Neural progenitor cell (in vitro differentiated cells): Measurements from ENCODE around the gene WDR41.

Experiments used
- CTCF ChIP-seq: fragments of 200-600 bp; sonication (generic); IDR thresholded peaks from 2 replicates; pipeline ENCODE4 v1.5.1; 2017; ENCODE audit warnings: antibody characterized with exemption, mild to moderate bottlenecking
- EZH2 ChIP-seq: fragments of 200-600 bp; sonication (generic); IDR thresholded peaks from 2 replicates; pipeline ENCODE4 v1.6.1; 2017; ENCODE audit warnings: antibody characterized with exemption, mild to moderate bottlenecking, moderate library complexity
- EZH2phosphoT487 ChIP-seq: fragments of 200-600 bp; sonication (generic); IDR thresholded peaks from 2 replicates; pipeline ENCODE4 v1.6.1; 2017; ENCODE audit warnings: antibody characterized with exemption

GRCh38 chr5:77402796-77403195 lies 89.3 kb downstream of the WDR41 start:
- TF ChIP-seq CTCF (no peak), EZH2 (no peak), EZH2phosphoT487 (no peak)
